Measurements from ENCODE around the gene URB2. TPM values are rescaled to one million over a fixed set of nuclear protein-coding genes. Genes with fewer than 3 reads are reported as not detected.

The URB2 gene
- total RNA-seq, 1 experiment from 2014 or later, result 24.6 TPM

DNA sequence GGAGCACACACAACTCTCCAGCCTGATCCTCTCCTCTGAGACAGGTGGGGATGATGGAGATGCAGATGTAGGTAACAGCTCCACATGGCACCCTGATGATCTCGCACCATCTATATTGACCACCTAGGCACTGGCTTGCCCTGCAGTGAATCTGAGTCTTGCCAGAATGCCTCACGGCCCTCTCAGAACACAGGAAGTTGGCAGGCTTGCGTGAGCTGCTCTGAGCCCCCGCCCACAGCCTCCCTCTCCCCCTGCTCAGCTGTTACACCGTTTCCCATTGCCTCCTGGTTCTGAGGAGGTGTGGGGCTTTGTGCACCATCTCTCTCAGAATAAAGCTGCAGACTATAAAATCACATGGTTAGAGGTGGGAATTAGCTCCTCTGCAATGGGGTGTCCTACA is 48.0 kb downstream of the URB2 start (continued):
- TF ChIP-seq, protein P1, sequence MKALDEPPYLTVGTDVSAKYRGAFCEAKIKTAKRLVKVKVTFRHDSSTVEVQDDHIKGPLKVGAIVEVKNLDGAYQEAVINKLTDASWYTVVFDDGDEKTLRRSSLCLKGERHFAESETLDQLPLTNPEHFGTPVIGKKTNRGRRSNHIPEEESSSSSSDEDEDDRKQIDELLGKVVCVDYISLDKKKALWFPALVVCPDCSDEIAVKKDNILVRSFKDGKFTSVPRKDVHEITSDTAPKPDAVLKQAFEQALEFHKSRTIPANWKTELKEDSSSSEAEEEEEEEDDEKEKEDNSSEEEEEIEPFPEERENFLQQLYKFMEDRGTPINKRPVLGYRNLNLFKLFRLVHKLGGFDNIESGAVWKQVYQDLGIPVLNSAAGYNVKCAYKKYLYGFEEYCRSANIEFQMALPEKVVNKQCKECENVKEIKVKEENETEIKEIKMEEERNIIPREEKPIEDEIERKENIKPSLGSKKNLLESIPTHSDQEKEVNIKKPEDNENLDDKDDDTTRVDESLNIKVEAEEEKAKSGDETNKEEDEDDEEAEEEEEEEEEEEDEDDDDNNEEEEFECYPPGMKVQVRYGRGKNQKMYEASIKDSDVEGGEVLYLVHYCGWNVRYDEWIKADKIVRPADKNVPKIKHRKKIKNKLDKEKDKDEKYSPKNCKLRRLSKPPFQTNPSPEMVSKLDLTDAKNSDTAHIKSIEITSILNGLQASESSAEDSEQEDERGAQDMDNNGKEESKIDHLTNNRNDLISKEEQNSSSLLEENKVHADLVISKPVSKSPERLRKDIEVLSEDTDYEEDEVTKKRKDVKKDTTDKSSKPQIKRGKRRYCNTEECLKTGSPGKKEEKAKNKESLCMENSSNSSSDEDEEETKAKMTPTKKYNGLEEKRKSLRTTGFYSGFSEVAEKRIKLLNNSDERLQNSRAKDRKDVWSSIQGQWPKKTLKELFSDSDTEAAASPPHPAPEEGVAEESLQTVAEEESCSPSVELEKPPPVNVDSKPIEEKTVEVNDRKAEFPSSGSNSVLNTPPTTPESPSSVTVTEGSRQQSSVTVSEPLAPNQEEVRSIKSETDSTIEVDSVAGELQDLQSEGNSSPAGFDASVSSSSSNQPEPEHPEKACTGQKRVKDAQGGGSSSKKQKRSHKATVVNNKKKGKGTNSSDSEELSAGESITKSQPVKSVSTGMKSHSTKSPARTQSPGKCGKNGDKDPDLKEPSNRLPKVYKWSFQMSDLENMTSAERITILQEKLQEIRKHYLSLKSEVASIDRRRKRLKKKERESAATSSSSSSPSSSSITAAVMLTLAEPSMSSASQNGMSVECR (CRISPR knock-in tag; IDR thresholded peaks at IDR 0.05; ENCODE audit: borderline replicate concordance), result no peak
- TF ChIP-seq ELF4 (CRISPR knock-in tag; IDR thresholded peaks at IDR 0.05; ENCODE audit: low read depth) (no peak), FOXK1 (CRISPR knock-in tag; IDR thresholded peaks at IDR 0.05) (no peak), NFE2L1 (CRISPR knock-in tag; IDR thresholded peaks at IDR 0.05) (no peak), ETV6 (CRISPR knock-in tag; IDR thresholded peaks at IDR 0.05) (no peak), GTF2I (CRISPR knock-in tag; conservative IDR thresholded peaks at IDR 0.05) (no peak), TCF7 (CRISPR knock-in tag; IDR thresholded peaks at IDR 0.05; ENCODE audit: low read depth) (no peak)
- TF ChIP-seq, protein P2, sequence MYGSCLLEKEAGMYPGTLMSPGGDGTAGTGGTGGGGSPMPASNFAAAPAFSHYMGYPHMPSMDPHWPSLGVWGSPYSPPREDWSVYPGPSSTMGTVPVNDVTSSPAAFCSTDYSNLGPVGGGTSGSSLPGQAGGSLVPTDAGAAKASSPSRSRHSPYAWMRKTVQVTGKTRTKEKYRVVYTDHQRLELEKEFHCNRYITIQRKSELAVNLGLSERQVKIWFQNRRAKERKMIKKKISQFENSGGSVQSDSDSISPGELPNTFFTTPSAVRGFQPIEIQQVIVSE (CRISPR knock-in tag; IDR thresholded peaks at IDR 0.05; ENCODE audit: borderline replicate concordance), result no peak
- TF ChIP-seq, protein P3, sequence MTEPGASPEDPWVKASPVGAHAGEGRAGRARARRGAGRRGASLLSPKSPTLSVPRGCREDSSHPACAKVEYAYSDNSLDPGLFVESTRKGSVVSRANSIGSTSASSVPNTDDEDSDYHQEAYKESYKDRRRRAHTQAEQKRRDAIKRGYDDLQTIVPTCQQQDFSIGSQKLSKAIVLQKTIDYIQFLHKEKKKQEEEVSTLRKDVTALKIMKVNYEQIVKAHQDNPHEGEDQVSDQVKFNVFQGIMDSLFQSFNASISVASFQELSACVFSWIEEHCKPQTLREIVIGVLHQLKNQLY (CRISPR knock-in tag; IDR thresholded peaks at IDR 0.05), result no peak
- TF ChIP-seq, protein P4, sequence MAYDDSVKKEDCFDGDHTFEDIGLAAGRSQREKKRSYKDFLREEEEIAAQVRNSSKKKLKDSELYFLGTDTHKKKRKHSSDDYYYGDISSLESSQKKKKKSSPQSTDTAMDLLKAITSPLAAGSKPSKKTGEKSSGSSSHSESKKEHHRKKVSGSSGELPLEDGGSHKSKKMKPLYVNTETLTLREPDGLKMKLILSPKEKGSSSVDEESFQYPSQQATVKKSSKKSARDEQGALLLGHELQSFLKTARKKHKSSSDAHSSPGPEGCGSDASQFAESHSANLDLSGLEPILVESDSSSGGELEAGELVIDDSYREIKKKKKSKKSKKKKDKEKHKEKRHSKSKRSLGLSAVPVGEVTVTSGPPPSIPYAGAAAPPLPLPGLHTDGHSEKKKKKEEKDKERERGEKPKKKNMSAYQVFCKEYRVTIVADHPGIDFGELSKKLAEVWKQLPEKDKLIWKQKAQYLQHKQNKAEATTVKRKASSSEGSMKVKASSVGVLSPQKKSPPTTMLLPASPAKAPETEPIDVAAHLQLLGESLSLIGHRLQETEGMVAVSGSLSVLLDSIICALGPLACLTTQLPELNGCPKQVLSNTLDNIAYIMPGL (CRISPR knock-in tag; IDR thresholded peaks at IDR 0.05), result no peak
- TF ChIP-seq, protein P5, sequence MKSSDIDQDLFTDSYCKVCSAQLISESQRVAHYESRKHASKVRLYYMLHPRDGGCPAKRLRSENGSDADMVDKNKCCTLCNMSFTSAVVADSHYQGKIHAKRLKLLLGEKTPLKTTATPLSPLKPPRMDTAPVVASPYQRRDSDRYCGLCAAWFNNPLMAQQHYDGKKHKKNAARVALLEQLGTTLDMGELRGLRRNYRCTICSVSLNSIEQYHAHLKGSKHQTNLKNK (CRISPR knock-in tag; IDR thresholded peaks at IDR 0.05), result no peak

DNA sequence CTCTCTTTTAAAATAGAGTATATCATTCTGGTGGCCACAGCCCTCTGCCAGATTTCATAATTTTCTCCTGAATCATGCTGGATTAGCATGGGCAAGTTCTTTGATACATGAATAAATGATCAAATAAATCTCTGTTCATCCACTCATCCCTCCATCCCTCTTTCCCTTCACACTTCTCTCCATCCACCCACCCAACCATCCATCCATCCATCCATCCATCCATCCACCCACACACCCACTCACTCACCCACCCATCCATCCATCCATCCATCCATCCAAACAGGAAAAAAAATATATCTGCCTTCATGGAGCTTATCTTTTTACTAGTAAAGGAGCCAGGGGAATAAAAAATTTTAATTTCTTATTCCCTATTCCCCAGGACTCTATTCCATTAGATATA is 49.3 kb downstream of the URB2 start:
- H3K4me3 Mint-ChIP-seq, result no peak overlapping the region
- no peaks in the 10 kb centered on the region for H3K27me3 Mint-ChIP-seq (ENCODE audit: low read depth)
- DNase-seq (ENCODE audit: low spot score) (no peak), ATAC-seq (no peak)
- CTCF ChIA-PET, result interaction anchor here (0.7 kb wide), 1 partner anchor 603 kb away, joined by 4 read pairs; no protein-coding TSS in a partner anchor
- no peak overlapping the region for H3K27ac Mint-ChIP-seq
- peaks cover 2% of the 10 kb centered on the region; the same call in 1 of the 2 replicates for H3K36me3 Mint-ChIP-seq
- peaks cover 7% of the 10 kb centered on the region for H3K9me3 Mint-ChIP-seq
- POLR2A ChIA-PET, result interaction anchor here (0.7 kb wide), 1 partner anchor 557 kb away, joined by 4 read pairs; no protein-coding TSS in a partner anchor
- 0 out of 2 replicates have a peak, but pooled peaks cover 3% of the 10 kb centered on the region for H3K4me1 Mint-ChIP-seq
- no peak for TF ChIP-seq ZNF423 (CRISPR knock-in tag; IDR thresholded peaks at IDR 0.05)
- no peak for TF ChIP-seq JAZF1 (CRISPR knock-in tag; IDR thresholded peaks at IDR 0.05)
- TF ChIP-seq, protein P6, sequence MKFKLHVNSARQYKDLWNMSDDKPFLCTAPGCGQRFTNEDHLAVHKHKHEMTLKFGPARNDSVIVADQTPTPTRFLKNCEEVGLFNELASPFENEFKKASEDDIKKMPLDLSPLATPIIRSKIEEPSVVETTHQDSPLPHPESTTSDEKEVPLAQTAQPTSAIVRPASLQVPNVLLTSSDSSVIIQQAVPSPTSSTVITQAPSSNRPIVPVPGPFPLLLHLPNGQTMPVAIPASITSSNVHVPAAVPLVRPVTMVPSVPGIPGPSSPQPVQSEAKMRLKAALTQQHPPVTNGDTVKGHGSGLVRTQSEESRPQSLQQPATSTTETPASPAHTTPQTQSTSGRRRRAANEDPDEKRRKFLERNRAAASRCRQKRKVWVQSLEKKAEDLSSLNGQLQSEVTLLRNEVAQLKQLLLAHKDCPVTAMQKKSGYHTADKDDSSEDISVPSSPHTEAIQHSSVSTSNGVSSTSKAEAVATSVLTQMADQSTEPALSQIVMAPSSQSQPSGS (CRISPR knock-in tag; IDR thresholded peaks at IDR 0.05; ENCODE audit: borderline replicate concordance, low read depth), result no peak
- TF ChIP-seq, protein P7, sequence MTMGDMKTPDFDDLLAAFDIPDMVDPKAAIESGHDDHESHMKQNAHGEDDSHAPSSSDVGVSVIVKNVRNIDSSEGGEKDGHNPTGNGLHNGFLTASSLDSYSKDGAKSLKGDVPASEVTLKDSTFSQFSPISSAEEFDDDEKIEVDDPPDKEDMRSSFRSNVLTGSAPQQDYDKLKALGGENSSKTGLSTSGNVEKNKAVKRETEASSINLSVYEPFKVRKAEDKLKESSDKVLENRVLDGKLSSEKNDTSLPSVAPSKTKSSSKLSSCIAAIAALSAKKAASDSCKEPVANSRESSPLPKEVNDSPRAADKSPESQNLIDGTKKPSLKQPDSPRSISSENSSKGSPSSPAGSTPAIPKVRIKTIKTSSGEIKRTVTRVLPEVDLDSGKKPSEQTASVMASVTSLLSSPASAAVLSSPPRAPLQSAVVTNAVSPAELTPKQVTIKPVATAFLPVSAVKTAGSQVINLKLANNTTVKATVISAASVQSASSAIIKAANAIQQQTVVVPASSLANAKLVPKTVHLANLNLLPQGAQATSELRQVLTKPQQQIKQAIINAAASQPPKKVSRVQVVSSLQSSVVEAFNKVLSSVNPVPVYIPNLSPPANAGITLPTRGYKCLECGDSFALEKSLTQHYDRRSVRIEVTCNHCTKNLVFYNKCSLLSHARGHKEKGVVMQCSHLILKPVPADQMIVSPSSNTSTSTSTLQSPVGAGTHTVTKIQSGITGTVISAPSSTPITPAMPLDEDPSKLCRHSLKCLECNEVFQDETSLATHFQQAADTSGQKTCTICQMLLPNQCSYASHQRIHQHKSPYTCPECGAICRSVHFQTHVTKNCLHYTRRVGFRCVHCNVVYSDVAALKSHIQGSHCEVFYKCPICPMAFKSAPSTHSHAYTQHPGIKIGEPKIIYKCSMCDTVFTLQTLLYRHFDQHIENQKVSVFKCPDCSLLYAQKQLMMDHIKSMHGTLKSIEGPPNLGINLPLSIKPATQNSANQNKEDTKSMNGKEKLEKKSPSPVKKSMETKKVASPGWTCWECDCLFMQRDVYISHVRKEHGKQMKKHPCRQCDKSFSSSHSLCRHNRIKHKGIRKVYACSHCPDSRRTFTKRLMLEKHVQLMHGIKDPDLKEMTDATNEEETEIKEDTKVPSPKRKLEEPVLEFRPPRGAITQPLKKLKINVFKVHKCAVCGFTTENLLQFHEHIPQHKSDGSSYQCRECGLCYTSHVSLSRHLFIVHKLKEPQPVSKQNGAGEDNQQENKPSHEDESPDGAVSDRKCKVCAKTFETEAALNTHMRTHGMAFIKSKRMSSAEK (CRISPR knock-in tag; IDR thresholded peaks at IDR 0.05; ENCODE audit: borderline replicate concordance), result no peak
- no peak for TF ChIP-seq ZNF138 (CRISPR knock-in tag; conservative IDR thresholded peaks at IDR 0.05)
- no peak for TF ChIP-seq SMAD3 (CRISPR knock-in tag; IDR thresholded peaks at IDR 0.05; ENCODE audit: borderline replicate concordance)
- no peak for TF ChIP-seq NFE2L1 (CRISPR knock-in tag; IDR thresholded peaks at IDR 0.05)
- TF ChIP-seq, protein P8, sequence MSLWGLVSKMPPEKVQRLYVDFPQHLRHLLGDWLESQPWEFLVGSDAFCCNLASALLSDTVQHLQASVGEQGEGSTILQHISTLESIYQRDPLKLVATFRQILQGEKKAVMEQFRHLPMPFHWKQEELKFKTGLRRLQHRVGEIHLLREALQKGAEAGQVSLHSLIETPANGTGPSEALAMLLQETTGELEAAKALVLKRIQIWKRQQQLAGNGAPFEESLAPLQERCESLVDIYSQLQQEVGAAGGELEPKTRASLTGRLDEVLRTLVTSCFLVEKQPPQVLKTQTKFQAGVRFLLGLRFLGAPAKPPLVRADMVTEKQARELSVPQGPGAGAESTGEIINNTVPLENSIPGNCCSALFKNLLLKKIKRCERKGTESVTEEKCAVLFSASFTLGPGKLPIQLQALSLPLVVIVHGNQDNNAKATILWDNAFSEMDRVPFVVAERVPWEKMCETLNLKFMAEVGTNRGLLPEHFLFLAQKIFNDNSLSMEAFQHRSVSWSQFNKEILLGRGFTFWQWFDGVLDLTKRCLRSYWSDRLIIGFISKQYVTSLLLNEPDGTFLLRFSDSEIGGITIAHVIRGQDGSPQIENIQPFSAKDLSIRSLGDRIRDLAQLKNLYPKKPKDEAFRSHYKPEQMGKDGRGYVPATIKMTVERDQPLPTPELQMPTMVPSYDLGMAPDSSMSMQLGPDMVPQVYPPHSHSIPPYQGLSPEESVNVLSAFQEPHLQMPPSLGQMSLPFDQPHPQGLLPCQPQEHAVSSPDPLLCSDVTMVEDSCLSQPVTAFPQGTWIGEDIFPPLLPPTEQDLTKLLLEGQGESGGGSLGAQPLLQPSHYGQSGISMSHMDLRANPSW (CRISPR knock-in tag; conservative IDR thresholded peaks at IDR 0.05; ENCODE audit: low read depth), result no peak
- TF ChIP-seq NFYB (CRISPR knock-in tag; conservative IDR thresholded peaks at IDR 0.05; ENCODE audit: low read depth), result no peak
- TF ChIP-seq ZNF671 (CRISPR knock-in tag; IDR thresholded peaks at IDR 0.05), result no peak

Data from WTC11 (cell line).